ENCODE data around the gene FCAMR. TPM values are rescaled to one million over a fixed set of nuclear protein-coding genes. Genes with fewer than 3 reads are reported as not detected.

FCAMR gene
- total RNA-seq, 3 donors from 2014 or later: 0.41 to 0.98 (median 0.84) TPM

DNA sequence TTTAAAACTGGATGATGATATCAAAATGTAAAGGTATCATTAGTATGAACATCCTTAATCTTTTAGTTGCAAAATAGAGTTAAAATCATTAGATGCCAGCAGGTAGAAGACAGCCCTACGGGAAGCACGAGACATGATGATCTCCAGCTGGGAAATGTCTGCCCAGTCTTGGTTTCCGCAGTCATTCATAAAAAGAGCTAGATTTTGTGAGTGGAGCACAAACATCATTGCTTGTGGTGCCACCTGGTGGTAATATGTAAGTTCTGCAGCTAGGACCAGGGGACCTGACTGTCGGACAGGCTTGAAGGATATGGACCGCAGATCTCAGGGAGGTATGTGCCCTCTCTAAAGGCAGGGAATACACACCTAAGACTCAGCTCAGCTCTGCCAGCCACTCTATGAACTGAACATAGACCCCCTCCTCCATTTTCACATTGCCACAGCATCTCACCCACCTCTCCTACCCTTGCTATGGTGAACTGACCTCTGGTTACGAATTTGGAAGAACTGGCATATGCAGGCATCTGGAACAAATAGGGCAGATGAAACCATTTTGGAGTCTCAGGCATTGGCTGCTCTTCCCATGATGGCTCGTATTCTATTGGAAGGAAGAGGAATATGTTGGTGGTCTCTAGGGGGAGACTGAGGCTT lies 57.7 kb downstream of the FCAMR start:
- H3K4me1 ChIP-seq (ENCODE audit: low read depth): peaks cover 16% of the 10 kb centered on the region
- no peak overlapping the region for H3K4me3 ChIP-seq
- TF ChIP-seq, protein P1, sequence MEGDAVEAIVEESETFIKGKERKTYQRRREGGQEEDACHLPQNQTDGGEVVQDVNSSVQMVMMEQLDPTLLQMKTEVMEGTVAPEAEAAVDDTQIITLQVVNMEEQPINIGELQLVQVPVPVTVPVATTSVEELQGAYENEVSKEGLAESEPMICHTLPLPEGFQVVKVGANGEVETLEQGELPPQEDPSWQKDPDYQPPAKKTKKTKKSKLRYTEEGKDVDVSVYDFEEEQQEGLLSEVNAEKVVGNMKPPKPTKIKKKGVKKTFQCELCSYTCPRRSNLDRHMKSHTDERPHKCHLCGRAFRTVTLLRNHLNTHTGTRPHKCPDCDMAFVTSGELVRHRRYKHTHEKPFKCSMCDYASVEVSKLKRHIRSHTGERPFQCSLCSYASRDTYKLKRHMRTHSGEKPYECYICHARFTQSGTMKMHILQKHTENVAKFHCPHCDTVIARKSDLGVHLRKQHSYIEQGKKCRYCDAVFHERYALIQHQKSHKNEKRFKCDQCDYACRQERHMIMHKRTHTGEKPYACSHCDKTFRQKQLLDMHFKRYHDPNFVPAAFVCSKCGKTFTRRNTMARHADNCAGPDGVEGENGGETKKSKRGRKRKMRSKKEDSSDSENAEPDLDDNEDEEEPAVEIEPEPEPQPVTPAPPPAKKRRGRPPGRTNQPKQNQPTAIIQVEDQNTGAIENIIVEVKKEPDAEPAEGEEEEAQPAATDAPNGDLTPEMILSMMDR (IDR thresholded peaks at IDR 0.05): peak; percentile 72
- intact Hi-C loops (cut with DNase I, micrococcal nuclease): loop anchor here (5.0 to 10.0 kb wide), 4 partner anchors 100 to 278 kb away; partner anchors contain the start of gene DYRK3 (in 1 of the 2)
- DNase-seq (peak in 2 of 3 donors; percentile 60 to 81), ATAC-seq (peak; percentile 65)
- H3K36me3 ChIP-seq (ENCODE audit: low read depth): no peaks in the 10 kb centered on the region
- H3K9me3 ChIP-seq: no peaks in the 10 kb centered on the region

DNA sequence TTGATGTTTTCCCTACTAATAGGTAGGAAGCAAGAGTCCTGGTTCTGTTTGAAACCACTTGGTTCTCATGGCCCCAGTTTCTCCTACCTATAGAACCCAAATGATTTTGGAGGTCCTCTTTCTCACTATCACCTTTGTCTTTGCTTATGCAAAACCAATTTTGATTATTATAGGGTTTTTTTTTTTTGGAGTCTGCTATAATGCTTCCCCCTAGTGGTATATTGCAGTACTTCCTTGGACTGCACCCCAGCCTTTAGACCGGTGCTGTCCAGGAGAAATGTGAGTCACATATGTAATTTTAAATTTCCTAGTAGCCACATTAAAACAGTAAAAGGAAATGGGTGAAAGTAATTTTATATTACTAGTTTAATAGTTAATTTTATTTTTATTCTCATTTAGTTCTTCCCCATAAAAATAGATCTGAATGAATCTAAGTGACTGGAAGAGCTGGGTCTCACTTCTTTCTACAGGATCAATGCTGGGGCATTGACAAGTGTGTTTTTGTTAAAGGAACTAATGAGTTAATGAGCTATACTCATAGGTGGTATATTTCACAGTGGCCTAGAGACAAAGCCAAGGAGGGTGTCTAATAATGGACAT lies 59.1 kb downstream of the FCAMR start:
- Histone ChIP-seq H3K4me1 (ENCODE audit: low read depth) (peaks cover 16% of the 10 kb centered on the region), H3K36me3 (ENCODE audit: low read depth) (no peaks in the 10 kb centered on the region), H3K4me3 (no peak overlapping the region), H3K9me3 (no peaks in the 10 kb centered on the region)
- peak; percentile 50 for ATAC-seq
- intact Hi-C loops (cut with DNase I, micrococcal nuclease): loop anchor here (5.0 to 10.0 kb wide), 4 partner anchors 99 to 276 kb away; partner anchors contain the start of gene DYRK3 (in 1 of the 2)
- TF ChIP-seq, protein P1 (IDR thresholded peaks at IDR 0.05): peak; percentile 77
- DNase-seq: peak in 1 of 3 donors; percentile 60

DNA sequence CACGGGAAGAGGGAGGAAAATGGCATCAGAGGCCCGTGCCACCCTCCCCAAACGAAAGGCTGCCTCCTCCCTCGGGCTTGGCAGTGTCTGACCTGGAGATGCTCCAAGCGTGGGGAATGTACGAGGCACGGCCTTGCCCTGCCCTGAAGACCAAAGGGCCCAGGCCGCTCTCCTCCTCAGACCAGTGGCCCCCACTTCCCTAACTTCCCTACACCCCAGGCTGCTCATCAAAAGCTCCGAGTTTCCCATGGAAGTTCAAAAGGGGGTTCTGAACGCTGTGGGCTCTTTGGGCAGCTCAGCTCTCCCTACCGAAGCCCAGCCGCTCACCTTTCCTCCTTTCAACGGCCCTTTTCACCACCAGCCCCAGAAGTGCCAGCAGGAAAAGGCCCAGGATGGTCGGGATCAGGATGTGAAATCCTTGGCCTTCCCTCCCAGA lies 60.4 kb downstream of the FCAMR start:
- no peaks in the 10 kb centered on the region for H3K36me3 ChIP-seq (ENCODE audit: low read depth)
- no peaks in the 10 kb centered on the region for H3K9me3 ChIP-seq
- intact Hi-C loops (cut with DNase I, micrococcal nuclease): loop anchor here (5.0 to 10.0 kb wide), 4 partner anchors 98 to 275 kb away; partner anchors contain the start of gene DYRK3 (in 1 of the 2)
- ATAC-seq (peak; percentile 14), DNase-seq (no peak)
- H3K4me1 ChIP-seq (ENCODE audit: low read depth): peaks cover 18% of the 10 kb centered on the region
- TF ChIP-seq, protein P1 (IDR thresholded peaks at IDR 0.05): no peak
- no peak overlapping the region for H3K4me3 ChIP-seq

DNA sequence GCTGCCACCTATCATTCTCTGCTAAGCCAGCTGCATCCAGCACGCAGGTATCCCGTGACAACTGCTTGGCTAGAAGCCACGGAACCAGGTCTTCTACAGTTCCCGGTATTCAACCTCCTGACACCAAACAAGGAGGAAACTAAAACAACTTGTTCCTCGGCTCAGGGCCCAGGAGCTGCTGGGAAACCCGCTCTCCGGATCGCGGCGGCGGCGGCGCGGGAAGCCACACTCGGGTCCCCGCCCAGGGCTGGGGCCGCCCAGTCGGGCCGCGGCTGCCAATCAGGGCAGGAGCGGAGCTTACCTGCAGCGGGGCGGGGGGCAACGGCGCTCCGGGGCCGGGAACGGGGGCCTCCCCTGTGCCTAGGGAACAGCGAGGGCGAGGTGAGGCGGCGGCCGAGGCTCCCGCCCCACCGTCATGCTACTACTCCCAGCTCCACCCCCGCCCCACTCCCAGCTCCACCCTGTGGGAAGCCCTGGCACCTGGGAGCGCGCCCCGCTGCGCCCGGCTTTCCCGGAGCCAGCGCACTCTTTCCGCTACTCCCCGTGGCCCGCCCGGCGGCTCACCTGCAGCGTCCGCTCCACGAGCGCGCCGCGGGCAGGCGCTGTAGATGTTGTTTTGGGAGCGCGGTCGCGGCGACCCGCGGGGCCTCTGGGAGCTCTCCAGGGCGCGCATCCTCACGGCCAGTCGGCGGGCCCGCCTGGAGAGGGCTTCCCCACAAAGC lies 60.9 kb downstream of the FCAMR start:
- intact Hi-C loops (cut with DNase I, micrococcal nuclease): no loop called here
- peaks cover 18% of the 10 kb centered on the region for H3K4me1 ChIP-seq (ENCODE audit: low read depth)
- H3K36me3 ChIP-seq (ENCODE audit: low read depth): no peaks in the 10 kb centered on the region
- H3K9me3 ChIP-seq: no peaks in the 10 kb centered on the region
- TF ChIP-seq, protein P1 (IDR thresholded peaks at IDR 0.05): no peak
- peak; percentile 79 to 86 (median 84) for DNase-seq
- peak; percentile 85 for ATAC-seq
- H3K4me3 ChIP-seq: no peak overlapping the region

DNA sequence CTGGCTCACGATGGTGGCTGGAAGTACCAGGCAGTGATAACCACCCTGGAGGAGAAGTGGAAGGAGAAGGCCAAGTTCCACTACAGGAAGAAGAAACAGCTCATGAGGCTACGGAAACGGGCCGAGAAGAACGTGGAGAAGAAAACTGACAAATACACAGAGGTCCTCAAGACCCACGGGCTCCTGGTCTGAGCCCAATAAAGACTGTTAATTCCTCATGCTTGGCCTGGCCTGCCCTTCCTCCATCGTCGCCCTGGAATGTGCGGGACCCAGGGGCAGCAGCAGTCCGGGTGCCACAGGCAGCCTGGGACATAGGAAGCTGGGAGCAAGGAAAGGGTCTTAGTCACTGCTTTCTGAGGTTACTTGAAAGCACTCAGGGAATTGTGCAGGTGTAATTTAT lies 62.2 kb downstream of the FCAMR start:
- intact Hi-C loops (cut with DNase I, micrococcal nuclease): no loop called here
- TF ChIP-seq, protein P1 (IDR thresholded peaks at IDR 0.05): no peak
- DNase-seq (no peak), ATAC-seq (no peak)
- H3K9me3 ChIP-seq: no peaks in the 10 kb centered on the region
- no peaks in the 10 kb centered on the region for H3K36me3 ChIP-seq (ENCODE audit: low read depth)
- H3K4me3 ChIP-seq: no peak overlapping the region
- peaks cover 18% of the 10 kb centered on the region for H3K4me1 ChIP-seq (ENCODE audit: low read depth)

Other genes starting within 250 kb of the FCAMR start
- not detected for gene IL19, start 199.7 kb downstream of the FCAMR start, total RNA-seq
- gene IL10, start 198.0 kb downstream of the FCAMR start, total RNA-seq: 1 to 10 TPM; 1.0 to 2.9 (median 2.8) TPM
- gene IL20, start 104.8 kb downstream of the FCAMR start, total RNA-seq: not detected
- not detected for gene IL24, start 73.0 kb downstream of the FCAMR start, total RNA-seq
- 1 to 10 TPM; 1.6 to 5.6 (median 4.6) TPM for gene FCMR, start 48.5 kb downstream of the FCAMR start, total RNA-seq
- gene PIGR, start 24.0 kb downstream of the FCAMR start, total RNA-seq: over 10,000 TPM in 1 of 3 donors, 1,000 to 10,000 TPM in 2; 4,355 to 12,072 (median 9,452) TPM
- 10 to 100 TPM in 2 of 3 donors, 1 to 10 TPM in 1; 8.7 to 31.0 (median 25.4) TPM for gene C1orf116, start 62.3 kb upstream of the FCAMR start, total RNA-seq
- 1 to 10 TPM; 5.8 to 7.8 (median 7.8) TPM for gene YOD1, start 80.7 kb upstream of the FCAMR start, total RNA-seq
- gene PFKFB2, start 82.8 kb upstream of the FCAMR start, total RNA-seq: 100 to 1,000 TPM in 1 of 3 donors, 10 to 100 TPM in 2; 45.1 to 118 (median 90.2) TPM
- gene C4BPB, start 118.4 kb upstream of the FCAMR start, total RNA-seq: 10 to 100 TPM in 1 of 3 donors, 1 to 10 TPM in 2; 4.4 to 20.0 (median 7.2) TPM
- 1 to 10 TPM; 1.5 to 5.9 (median 1.9) TPM for gene C4BPA, start 133.8 kb upstream of the FCAMR start, total RNA-seq